ENCODE results near the gene NCAPD2.

Gene NCAPD2

GRCh38 chr12:6460751-6461371, 33.0 kb upstream of the NCAPD2 start:
- no peak overlapping the region for H2AFZ ChIP-seq (ENCODE audit: low read depth, low read length)
- peaks cover 3% of the 10 kb centered on the region; the same call in 1 of the 2 replicates for H4K20me1 ChIP-seq (ENCODE audit: insufficient read depth, low read length)
- H3K4me2 ChIP-seq (ENCODE audit: low read length): peak overlapping the region; percentile 65
- H3K27me3 ChIP-seq (ENCODE audit: low read depth, low read length): no peaks in the 10 kb centered on the region
- H3K27ac ChIP-seq (ENCODE audit: low read length): peak overlapping the region; percentile 82
- TF ChIP-seq, protein P1, sequence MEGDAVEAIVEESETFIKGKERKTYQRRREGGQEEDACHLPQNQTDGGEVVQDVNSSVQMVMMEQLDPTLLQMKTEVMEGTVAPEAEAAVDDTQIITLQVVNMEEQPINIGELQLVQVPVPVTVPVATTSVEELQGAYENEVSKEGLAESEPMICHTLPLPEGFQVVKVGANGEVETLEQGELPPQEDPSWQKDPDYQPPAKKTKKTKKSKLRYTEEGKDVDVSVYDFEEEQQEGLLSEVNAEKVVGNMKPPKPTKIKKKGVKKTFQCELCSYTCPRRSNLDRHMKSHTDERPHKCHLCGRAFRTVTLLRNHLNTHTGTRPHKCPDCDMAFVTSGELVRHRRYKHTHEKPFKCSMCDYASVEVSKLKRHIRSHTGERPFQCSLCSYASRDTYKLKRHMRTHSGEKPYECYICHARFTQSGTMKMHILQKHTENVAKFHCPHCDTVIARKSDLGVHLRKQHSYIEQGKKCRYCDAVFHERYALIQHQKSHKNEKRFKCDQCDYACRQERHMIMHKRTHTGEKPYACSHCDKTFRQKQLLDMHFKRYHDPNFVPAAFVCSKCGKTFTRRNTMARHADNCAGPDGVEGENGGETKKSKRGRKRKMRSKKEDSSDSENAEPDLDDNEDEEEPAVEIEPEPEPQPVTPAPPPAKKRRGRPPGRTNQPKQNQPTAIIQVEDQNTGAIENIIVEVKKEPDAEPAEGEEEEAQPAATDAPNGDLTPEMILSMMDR (IDR thresholded peaks at IDR 0.05; ENCODE audit: low read depth, low read length): no peak
- TF ChIP-seq EZH2phosphoT487 (IDR thresholded peaks at IDR 0.05; ENCODE audit: low read depth): no peak
- peak overlapping the region; percentile 47; the same call in 1 of the 2 replicates for H3K9ac ChIP-seq (ENCODE audit: low read length)
- peaks cover 29% of the 10 kb centered on the region for H3K4me1 ChIP-seq (ENCODE audit: low read length)
- no peaks in the 10 kb centered on the region for H3K9me3 ChIP-seq (ENCODE audit: insufficient read depth, low read length)
- no peaks in the 10 kb centered on the region for H3K79me2 ChIP-seq (ENCODE audit: low read length)
- peaks cover 67% of the 10 kb centered on the region for H3K36me3 ChIP-seq (replicated peaks; ENCODE audit: low read depth, low read length)
- peak overlapping the region; percentile 33; the same call in 1 of the 2 replicates for H3K4me3 ChIP-seq (ENCODE audit: low read length)

DNA sequence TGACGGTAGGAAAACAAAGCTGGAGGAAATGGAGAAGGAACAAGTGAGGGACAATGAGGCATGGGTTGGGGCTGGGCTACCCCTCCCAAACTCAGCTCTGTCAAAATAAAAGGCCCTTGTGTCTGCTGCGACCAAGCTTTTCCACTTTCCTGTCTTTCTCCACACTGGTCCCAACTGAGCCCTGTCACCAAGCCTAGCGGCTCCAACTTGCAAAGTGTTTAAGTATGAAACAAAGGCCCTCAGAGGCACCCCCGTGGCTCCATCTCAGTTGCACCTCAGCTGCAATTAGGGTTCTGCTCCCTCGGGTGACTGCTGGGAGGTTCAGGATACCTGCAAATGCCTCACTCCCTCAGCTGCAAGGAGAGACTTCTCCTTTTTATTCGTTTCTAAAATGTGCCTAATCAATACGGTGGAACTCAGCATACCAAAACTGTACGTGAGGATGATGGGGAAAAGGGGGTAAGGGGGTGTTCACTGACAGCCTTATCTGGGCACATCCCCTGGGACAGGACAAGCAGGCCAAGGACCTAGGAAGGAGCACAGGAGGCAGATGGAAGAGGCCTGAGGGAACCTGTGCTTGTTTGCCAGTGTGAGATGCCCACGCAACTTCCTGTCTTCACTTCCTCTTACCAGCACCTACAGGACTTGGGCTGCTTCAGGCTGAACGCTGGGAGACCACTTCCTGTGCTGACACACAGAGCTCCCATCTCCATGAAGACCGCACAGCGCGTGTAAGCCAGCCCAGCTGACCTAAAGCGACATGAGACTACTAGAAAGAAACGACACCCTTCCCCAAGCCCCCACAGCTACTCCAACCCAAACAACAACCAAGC, 32.3 kb upstream of the NCAPD2 start:
- H3K4me1 ChIP-seq (ENCODE audit: low read length): peaks cover 29% of the 10 kb centered on the region
- H3K4me2 ChIP-seq (ENCODE audit: low read length): peak overlapping the region; percentile 65

GRCh38 chr12:6462234-6462995, 31.5 kb upstream of the NCAPD2 start:
- Histone ChIP-seq H3K4me3 (ENCODE audit: low read length) (peak overlapping the region; percentile 33; the same call in 1 of the 2 replicates), H3K4me2 (ENCODE audit: low read length) (peak overlapping the region; percentile 65), H4K20me1 (ENCODE audit: insufficient read depth, low read length) (peaks cover 6% of the 10 kb centered on the region; the same call in 1 of the 2 replicates), H3K4me1 (ENCODE audit: low read length) (peaks cover 29% of the 10 kb centered on the region), H3K9ac (ENCODE audit: low read length) (peak overlapping the region; percentile 47; the same call in 1 of the 2 replicates), H3K36me3 (replicated peaks; ENCODE audit: low read depth, low read length) (peaks cover 64% of the 10 kb centered on the region), H3K9me3 (ENCODE audit: insufficient read depth, low read length) (no peaks in the 10 kb centered on the region), H3K79me2 (ENCODE audit: low read length) (no peaks in the 10 kb centered on the region), H3K27ac (ENCODE audit: low read length) (peak overlapping the region; percentile 82), H3K27me3 (ENCODE audit: low read depth, low read length) (no peaks in the 10 kb centered on the region), H2AFZ (ENCODE audit: low read depth, low read length) (no peak overlapping the region)
- no peak for TF ChIP-seq EZH2phosphoT487 (IDR thresholded peaks at IDR 0.05; ENCODE audit: low read depth)
- TF ChIP-seq, protein P1 (IDR thresholded peaks at IDR 0.05; ENCODE audit: low read depth, low read length): no peak

More for the DNA sequence above, 32.3 kb upstream of the NCAPD2 start:
- TF ChIP-seq, protein P1 (IDR thresholded peaks at IDR 0.05; ENCODE audit: low read depth, low read length): no peak
- TF ChIP-seq EZH2phosphoT487 (IDR thresholded peaks at IDR 0.05; ENCODE audit: low read depth): no peak
- Histone ChIP-seq H2AFZ (ENCODE audit: low read depth, low read length) (no peak overlapping the region), H4K20me1 (ENCODE audit: insufficient read depth, low read length) (peaks cover 6% of the 10 kb centered on the region; the same call in 1 of the 2 replicates), H3K36me3 (replicated peaks; ENCODE audit: low read depth, low read length) (peaks cover 70% of the 10 kb centered on the region), H3K27me3 (ENCODE audit: low read depth, low read length) (no peaks in the 10 kb centered on the region), H3K9me3 (ENCODE audit: insufficient read depth, low read length) (no peaks in the 10 kb centered on the region), H3K9ac (ENCODE audit: low read length) (peak overlapping the region; percentile 47), H3K27ac (ENCODE audit: low read length) (peak overlapping the region; percentile 82), H3K4me3 (ENCODE audit: low read length) (peak overlapping the region; percentile 33), H3K79me2 (ENCODE audit: low read length) (no peaks in the 10 kb centered on the region)
